Smooth muscle cell (in vitro differentiated cells): ENCODE results near the gene TTLL5. TPM values are rescaled to one million over a fixed set of nuclear protein-coding genes. Genes with fewer than 3 reads are reported as not detected.

Source experiments
- DNase-seq: peaks from one replicate; lab custom pipeline; 2025; ENCODE audit not compliant: unreplicated experiment; lab: John Stamatoyannopoulos, UW
- H2AFZ ChIP-seq: fragments of 200-600 bp; sonication (generic); 2 replicates; pipeline ENCODE4 v1.6.0; 2016; ENCODE audit warnings: antibody characterized with exemption, low read depth, mild to moderate bottlenecking
- H3F3A ChIP-seq: fragments of 200-600 bp; sonication (generic); 2 replicates; pipeline ENCODE4 v1.6.0; 2017; ENCODE audit warnings: antibody characterized with exemption, low read depth
- H3K27ac ChIP-seq: fragments of 200-600 bp; sonication (generic); 2 replicates; pipeline ENCODE4 v1.5.1; 2016; ENCODE audit warnings: low read depth, mild to moderate bottlenecking
- H3K27me3 ChIP-seq: fragments of 200-600 bp; sonication (generic); 2 replicates; pipeline ENCODE4 v1.6.1; 2016; ENCODE audit warnings: low read depth, mild to moderate bottlenecking
- H3K36me3 ChIP-seq: fragments of 200-600 bp; sonication (generic); 2 replicates; pipeline ENCODE4 v1.5.1; 2016; ENCODE audit warnings: low read depth
- H3K4me1 ChIP-seq: fragments of 200-600 bp; sonication (generic); 2 replicates; pipeline ENCODE4 v1.5.1; 2016; ENCODE audit warnings: low read depth
- H3K4me2 ChIP-seq: fragments of 200-600 bp; sonication (generic); 2 replicates; pipeline ENCODE4 v1.6.0; 2016; ENCODE audit warnings: mild to moderate bottlenecking
- H3K4me3 ChIP-seq: fragments of 200-600 bp; sonication (generic); 2 replicates; pipeline ENCODE4 v1.5.1; 2016; ENCODE audit warnings: mild to moderate bottlenecking
- H3K79me2 ChIP-seq: fragments of 200-600 bp; sonication (generic); 2 replicates; pipeline ENCODE4 v1.6.0; 2016; ENCODE audit warnings: low read depth, mild to moderate bottlenecking
- H3K9ac ChIP-seq: fragments of 200-600 bp; sonication (generic); 2 replicates; pipeline ENCODE4 v1.6.0; 2016; ENCODE audit warnings: low read depth
- H3K9me3 ChIP-seq: fragments of 200-600 bp; sonication (generic); replicated peaks from 2 replicates; pipeline ENCODE4 v1.5.1; 2016; ENCODE audit warnings: low read depth
- H4K20me1 ChIP-seq: fragments of 200-600 bp; sonication (generic); 2 replicates; pipeline ENCODE4 v1.6.0; 2016; ENCODE audit warnings: low read depth
- WGBS: methylation state at CpG from one replicate; pipeline ENCODE4 v1.1.7; 2016; ENCODE audit warnings: low lambda C conversion rate; 5-methylcytosine and 5-hydroxymethylcytosine counted together
- polyA plus RNA-seq: library from polyadenylated mRNA; unstranded; fragments of >200 nt; fragmentation: Nextera tagmentation; extraction: Ambion mirVana; gene quantifications from 2 replicates; pipeline ENCODE4 v1.2.1, GENCODE V29; 2016
- total RNA-seq: library from RNA; depleted of rRNA; stranded (reverse); fragments of >200 nt; gene quantifications from 2 replicates; pipeline ENCODE4 v1.2.3, GENCODE V29; 2014
- TF ChIP-seq, protein P1 (sequence below): fragments of 200-600 bp; sonication (generic); IDR thresholded peaks from 2 replicates; pipeline ENCODE4 v1.5.1; 2017; ENCODE audit warnings: borderline replicate concordance, mild to moderate bottlenecking, antibody characterized with exemption; ENCODE audit not compliant: insufficient read depth, poor library complexity, severe bottlenecking

TTLL5 gene
- total and polyA plus RNA-seq, 2 experiments from 2014 or later: 12.6 to 38.0 TPM

DNA sequence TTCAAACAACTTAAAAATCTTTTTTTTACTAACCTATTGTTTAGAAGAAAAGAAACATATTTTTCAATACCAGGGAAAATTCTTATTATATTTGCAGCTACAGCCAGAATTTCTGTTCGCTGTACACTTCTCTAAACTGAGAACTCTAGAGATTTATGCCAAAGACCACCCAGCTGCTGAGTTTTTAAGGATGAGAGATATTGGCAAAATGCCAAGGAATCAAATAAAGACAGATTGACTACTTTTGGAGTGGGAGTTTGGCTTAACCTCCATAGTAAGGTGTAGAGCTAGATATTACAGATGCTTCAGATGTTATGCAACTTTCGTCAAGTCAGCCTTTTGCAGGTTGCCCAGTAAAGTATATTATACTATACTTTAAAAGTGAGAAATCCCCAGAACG, 71.8 kb downstream of the TTLL5 start:
- Histone ChIP-seq H3K79me2 (no peaks in the 10 kb centered on the region), H3K4me3 (no peak overlapping the region), H3K36me3 (peaks cover 7% of the 10 kb centered on the region), H4K20me1 (no peaks in the 10 kb centered on the region), H3K4me2 (no peak overlapping the region), H3K9ac (no peak overlapping the region), H3K27ac (no peak overlapping the region), H3F3A (no peaks in the 10 kb centered on the region), H3K27me3 (no peaks in the 10 kb centered on the region), H3K9me3 (no peaks in the 10 kb centered on the region), H3K4me1 (no peaks in the 10 kb centered on the region), H2AFZ (no peak overlapping the region)
- WGBS: 98% methylated on average over 3 of the region's 3 CpGs
- no peak for DNase-seq
- TF ChIP-seq, protein P1, sequence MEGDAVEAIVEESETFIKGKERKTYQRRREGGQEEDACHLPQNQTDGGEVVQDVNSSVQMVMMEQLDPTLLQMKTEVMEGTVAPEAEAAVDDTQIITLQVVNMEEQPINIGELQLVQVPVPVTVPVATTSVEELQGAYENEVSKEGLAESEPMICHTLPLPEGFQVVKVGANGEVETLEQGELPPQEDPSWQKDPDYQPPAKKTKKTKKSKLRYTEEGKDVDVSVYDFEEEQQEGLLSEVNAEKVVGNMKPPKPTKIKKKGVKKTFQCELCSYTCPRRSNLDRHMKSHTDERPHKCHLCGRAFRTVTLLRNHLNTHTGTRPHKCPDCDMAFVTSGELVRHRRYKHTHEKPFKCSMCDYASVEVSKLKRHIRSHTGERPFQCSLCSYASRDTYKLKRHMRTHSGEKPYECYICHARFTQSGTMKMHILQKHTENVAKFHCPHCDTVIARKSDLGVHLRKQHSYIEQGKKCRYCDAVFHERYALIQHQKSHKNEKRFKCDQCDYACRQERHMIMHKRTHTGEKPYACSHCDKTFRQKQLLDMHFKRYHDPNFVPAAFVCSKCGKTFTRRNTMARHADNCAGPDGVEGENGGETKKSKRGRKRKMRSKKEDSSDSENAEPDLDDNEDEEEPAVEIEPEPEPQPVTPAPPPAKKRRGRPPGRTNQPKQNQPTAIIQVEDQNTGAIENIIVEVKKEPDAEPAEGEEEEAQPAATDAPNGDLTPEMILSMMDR: no peak

DNA sequence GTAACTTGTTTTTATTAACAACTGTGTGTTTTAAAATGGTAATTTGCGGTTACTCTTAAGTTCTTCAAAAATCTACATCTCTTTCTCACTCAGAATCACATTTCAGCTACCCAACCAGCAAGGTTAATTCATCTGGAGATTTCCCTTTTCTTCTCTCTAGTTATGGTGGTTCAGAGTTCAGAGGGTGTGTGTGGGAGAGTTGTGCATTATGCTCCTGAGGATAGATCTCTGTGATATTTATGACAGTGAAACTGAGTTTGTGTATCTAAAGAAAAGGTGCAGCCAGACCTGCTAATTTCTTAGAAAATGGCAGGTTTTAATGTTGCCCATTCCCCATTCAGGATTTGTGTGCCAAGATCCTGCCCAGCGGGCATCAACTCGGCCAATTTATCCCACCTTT, 73.8 kb downstream of the TTLL5 start:
- Histone ChIP-seq H3K4me3 (no peak overlapping the region), H3K27ac (no peak overlapping the region), H3F3A (no peaks in the 10 kb centered on the region), H3K9ac (no peak overlapping the region), H3K4me1 (no peaks in the 10 kb centered on the region), H3K9me3 (no peaks in the 10 kb centered on the region), H2AFZ (no peak overlapping the region), H4K20me1 (no peaks in the 10 kb centered on the region), H3K36me3 (peaks cover 7% of the 10 kb centered on the region), H3K4me2 (no peak overlapping the region), H3K27me3 (no peaks in the 10 kb centered on the region), H3K79me2 (no peaks in the 10 kb centered on the region)
- WGBS: 68% methylated on average over 3 of the region's 3 CpGs
- no peak for DNase-seq
- TF ChIP-seq, protein P1: no peak

DNA sequence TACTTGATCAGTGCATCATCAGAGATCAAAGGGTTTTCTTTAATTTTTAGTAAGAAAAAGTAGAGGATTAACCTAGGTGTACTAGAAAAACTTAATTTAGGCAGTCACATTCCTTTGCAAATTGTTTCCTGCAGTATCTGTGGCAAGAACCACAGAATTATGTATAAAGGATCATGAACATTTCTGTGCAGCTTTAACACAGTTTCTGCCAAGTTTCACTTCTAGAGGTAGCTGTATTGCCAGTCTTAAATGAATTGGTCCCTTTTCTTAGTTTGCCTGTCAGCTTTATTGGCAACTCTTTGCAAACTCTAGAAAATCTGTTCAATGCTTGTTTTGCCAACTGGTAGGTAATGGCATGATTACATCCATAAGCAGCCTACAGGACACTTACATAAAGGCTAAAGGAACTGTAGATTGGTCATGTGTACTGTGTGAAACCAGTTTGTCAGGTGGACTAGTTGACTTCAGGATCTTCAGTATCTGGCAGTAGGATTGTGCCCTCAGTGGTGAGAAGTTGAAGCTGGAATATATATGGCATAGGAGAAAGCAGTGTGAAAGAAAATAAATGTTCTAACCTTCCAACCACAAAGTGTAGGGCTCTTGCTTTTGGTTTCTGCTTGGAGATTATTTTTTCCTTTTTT, 75.9 kb downstream of the TTLL5 start:
- Histone ChIP-seq H3K4me3 (no peak overlapping the region), H2AFZ (no peak overlapping the region), H3K4me2 (no peak overlapping the region), H3K27ac (no peak overlapping the region), H3K36me3 (peaks cover 7% of the 10 kb centered on the region), H3F3A (no peaks in the 10 kb centered on the region), H4K20me1 (no peaks in the 10 kb centered on the region), H3K27me3 (no peaks in the 10 kb centered on the region), H3K4me1 (no peaks in the 10 kb centered on the region), H3K9ac (no peak overlapping the region), H3K79me2 (no peaks in the 10 kb centered on the region), H3K9me3 (no peaks in the 10 kb centered on the region)
- no peak for DNase-seq
- TF ChIP-seq, protein P1: no peak

DNA sequence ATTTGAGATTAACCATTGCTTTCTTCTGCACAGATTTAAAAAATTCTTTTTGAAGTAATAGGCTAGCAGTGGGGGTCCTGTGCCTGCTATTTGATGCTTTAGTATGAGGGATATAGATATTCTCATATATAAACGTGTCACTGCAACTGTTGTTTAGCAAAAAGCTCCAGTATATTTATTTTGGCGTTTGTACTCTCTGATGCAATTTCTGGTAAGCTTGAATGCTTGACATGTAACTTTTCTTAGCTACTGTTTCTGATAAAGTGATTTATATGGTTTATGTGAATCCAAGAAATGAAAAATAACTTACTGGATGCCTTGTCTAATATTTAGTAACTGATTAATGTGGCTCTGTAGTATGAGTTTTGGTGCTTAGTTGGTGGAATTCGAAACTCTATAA, 77.1 kb downstream of the TTLL5 start:
- 68% methylated on average over 3 of the region's 3 CpGs for WGBS
- Histone ChIP-seq H3K9me3 (no peaks in the 10 kb centered on the region), H3K4me2 (no peak overlapping the region), H4K20me1 (no peaks in the 10 kb centered on the region), H3K27ac (no peak overlapping the region), H3K4me1 (no peaks in the 10 kb centered on the region), H3K27me3 (no peaks in the 10 kb centered on the region), H3K36me3 (no peaks in the 10 kb centered on the region), H3K9ac (no peak overlapping the region), H3F3A (no peaks in the 10 kb centered on the region), H3K79me2 (no peaks in the 10 kb centered on the region), H3K4me3 (no peak overlapping the region), H2AFZ (no peak overlapping the region)
- TF ChIP-seq, protein P1: no peak
- DNase-seq: no peak
